GM21737 (cell line): ENCODE measurements around the gene ZNF766.
"Not testable (repeated sequence)": the region's sequence is repeated elsewhere in the genome, so short reads cannot be mapped to it uniquely, and the experiment has no call there.

Experiments
- ATAC-seq: cut with Tn5 transposase; IDR thresholded peaks from one replicate; pipeline ENCODE4 v1.9.1; 2021; ENCODE audit warnings: mild to moderate bottlenecking, moderate library complexity; ENCODE audit not compliant: unreplicated experiment

ZNF766 gene

GRCh38 chr19:52274191-52274590 lies 4.8 kb downstream of the ZNF766 start:
- no peak for ATAC-seq

- ATAC-seq = no peak
Observed at GRCh38 chr19:52275988-52276387, 6.6 kb downstream of the ZNF766 start.

- no peak for ATAC-seq
Observed at GRCh38 chr19:52277471-52277870, 8.1 kb downstream of the ZNF766 start.

GRCh38 chr19:52286256-52286655 lies 16.9 kb downstream of the ZNF766 start:
- ATAC-seq = no peak

DNA sequence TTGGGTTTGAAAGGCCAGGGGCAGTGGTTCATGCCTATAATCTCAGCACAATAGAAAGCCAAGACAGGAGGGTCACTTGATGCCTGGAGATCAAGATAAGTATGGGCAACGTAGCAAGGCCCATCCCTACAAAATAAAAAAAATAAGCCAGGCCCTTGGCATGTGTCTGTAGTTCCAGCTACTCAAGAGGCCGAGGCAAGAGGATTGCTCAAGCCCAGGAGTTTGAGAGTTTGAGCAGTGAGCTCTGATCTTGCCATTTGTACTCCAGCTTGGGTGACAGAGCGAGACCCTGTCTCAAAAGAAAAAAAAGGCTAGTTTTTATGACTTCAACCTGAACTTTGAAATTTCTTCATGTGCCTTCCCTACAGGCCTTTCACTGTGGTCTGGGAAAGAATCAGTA lies 22.4 kb downstream of the ZNF766 start:
- ATAC-seq = no peak

DNA sequence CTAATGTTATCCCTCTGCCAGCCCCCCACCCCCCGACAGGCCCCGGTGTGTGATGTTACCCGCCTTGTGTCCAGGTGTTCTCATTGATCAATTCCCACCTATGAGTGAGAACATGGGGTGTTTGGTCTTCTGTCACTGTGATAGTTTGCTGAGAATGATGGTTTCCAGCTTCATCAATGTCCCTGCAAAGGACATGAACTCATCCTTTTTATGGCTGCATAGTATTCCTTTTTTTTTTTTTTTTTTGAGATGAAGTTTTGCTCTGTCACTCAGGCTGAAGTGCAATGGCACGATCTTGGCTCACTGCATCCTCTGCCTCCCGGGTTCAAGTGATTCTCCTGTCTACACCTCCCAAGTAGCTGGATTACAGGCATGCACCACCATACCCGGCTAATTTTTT lies 23.6 kb downstream of the ZNF766 start:
- ATAC-seq = not testable (repeated sequence)

DNA sequence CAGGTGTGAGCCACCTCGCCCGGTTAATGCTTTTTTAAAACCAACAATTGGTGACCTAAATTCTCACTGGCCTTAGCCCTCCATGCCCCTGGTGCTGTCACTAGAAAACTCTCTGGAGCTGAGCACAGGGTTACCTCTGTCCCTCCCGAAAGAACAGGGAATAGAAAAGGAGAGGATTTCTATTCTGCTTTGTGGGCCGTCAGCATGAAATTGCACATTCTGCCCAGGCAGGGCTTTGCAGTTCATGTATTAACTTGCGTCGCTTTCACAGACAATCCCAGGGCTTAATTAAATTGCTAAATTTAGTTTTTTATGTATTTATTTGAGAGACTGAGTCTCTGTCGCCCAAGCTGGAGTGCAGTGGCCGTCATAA lies 27.0 kb downstream of the ZNF766 start:
- no peak for ATAC-seq

DNA sequence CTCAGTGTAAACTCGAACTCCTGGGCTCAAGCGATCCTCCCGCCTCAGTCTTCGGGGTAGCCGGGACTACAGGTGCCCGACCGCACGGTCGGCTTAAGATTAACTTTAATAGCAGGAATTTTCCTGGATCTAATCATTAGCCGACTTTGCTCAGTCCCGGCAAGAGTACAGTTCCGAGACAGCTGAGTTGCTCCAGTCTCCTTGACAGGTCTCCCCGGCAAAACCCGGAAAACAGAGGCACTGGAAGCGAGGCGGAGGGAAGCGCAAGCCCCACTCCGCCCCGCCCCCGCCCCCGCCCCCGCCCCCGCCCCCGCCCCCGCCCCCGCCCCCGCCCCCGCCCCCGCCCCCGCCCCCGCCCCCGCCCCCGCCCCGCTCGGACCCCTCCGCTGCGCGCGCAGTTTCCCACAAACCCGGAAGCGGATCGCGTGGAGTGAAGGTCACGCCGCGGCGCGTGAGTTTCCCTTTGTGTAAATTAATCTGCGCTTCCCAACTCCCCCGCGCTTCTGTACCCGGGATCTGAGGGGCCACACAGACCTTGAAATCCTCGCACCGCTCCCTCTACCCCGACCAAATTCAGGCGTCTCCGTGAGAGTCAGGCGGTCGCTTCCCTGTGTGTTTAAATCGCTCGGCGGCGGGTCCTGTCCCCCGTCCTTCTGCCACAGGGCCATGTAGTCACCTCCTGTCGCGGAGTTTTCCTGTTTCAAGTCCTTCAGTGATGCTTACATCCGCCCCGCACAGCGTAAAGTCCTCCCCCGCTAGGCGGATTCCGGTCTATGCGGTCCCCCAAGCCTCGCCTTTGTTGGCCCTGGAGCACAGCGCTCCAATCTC lies 27.6 kb downstream of the ZNF766 start, which contains the start of gene ZNF480:
Gene ZNF480, plus strand, starts transcription at position 397 of the 828 bp plus-strand sequence. CDS start 3,244 bp downstream, outside the sequence.
- peak; percentile 57 for ATAC-seq

DNA sequence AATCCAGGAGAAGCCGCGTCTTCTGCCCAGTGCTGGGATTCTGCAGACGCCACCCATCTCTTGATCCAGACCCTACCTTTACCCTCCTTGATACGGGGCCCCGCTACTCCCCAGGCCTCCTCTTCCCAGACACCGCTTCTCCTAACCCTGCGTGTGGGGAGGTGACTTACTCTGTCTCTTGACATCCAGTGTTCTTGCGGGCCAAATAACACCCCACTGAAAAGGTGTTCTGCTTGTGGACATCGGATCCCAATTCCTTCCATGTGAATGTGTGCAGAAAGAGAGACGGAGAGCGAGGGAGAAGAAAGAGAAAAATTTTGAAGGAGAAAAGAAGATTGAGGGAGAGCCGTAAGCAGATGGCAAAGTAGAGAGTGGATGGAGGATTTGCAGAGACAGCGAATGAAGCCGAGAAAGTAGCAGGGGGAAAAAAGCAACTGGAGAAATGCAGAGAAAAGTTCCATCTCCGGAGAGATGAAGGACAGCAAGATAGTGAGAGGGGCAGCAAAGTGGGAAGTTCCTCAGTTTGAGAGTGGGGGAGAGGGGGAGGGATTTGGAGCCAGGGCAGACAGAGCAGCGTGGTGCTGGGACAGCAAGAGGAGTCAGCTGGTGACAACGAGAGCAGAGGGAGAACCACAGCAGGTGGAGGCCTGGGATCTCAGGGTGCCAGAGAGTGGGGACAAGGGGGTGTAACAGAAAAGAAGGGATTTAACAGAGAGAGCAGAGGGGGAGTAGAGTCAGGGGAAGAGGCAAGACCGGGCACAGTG lies 28.4 kb downstream of the ZNF766 start:
- ATAC-seq = peak; percentile 27

- no peak for ATAC-seq
Observed at GRCh38 chr19:52307275-52307674, 37.9 kb downstream of the ZNF766 start.

DNA sequence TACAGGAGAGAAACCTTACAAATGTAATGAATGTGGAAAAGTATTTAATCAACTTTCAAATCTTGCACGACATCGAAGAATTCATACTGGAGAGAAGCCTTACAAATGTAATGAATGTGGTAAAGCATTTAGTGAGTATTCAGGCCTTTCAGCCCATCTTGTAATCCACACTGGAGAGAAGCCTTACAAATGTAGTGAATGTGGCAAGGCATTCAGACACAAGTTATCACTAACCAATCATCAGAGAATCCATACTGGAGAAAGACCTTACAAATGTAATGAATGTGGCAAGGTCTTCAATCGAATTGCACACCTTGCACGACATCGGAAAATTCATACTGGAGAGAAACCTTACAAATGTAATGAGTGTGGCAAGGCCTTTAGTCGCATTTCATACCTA lies 53.0 kb downstream of the ZNF766 start:
- ATAC-seq = no peak

- ATAC-seq = no peak
Observed at GRCh38 chr19:52331757-52332156, 62.4 kb downstream of the ZNF766 start.

DNA sequence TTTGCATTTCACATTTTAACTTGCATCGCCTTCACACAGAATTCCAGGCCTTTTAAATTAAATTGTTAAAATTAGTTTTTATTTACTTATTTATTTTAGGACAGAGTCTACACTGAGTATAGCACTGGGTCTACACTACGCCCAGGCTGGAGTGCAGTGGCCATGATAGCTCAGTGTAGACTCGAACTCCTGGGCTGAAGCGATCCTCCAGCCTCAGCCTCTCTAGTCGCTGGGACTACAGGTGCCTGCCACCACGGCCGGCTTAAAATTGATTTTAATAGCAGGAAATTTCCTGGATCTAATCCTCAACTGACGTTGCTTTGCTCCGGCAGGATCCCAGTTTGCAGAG lies 66.4 kb downstream of the ZNF766 start:
- ATAC-seq = no peak

DNA sequence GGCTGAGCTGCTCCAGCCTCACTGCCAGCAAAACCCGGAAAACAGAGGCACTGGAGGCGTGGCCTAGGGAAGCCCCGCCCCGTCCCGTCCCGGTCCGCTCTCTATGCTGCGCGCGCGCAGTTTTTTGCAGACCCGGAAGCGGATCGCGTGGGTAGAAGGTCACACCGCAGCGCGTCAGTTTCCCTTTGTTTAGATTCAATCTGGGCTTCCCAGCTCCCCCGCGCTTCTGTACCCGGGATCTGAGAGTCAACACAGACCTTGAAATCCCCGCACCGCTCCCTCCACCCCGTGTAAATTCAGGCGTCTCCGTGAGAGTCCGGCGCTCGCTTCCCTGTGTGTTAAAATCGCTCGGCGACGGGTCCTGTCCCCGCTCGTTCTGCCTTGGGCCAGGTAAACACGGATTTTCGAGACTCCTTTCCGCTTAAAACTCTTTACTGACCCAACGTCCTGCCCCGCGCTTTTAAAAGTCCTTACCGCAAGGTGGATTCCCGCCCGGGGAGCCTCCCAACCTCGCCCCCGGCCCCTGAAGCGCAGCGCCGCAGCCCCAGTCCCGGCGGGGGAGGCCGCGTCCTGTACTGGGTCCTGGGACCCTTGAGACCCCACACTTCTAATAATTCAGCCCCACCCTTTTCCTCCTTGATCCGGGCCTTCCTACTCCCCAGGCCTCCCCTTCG lies 66.9 kb downstream of the ZNF766 start, which contains the start of gene ZNF610:
Gene ZNF610, plus strand, starts transcription at position 127 of the 674 bp plus-strand sequence. CDS start 12,930 bp downstream, outside the sequence.
- peak; percentile 88 for ATAC-seq

DNA sequence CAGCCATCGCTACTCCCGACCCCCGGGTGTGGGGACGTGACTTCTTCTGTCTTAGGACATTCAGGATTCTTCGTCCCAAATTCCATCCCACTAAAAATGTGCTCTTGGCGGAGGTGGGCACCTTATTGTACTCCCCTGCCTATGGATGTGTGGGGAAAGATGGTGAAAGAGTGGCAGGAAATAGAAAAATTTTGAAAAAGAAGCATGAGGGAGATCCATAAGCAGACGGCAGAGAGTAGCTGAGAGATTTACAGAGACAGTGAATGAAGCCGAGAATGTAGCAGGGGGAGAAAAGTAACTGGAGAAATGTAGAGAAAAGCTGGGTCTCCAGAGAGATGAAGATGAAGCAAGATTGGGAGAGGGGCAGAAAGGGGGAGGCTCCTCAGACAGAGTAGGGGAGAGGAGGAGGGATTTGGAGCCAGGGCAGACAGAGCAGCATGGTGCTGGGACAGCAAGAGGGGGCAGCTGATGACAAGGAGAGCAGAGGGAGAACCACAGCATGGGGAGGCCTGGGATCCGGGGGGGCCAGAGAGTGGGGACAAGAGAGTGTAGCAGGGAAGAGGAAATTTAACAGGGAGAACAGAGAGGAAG lies 67.5 kb downstream of the ZNF766 start:
- ATAC-seq = no peak

GRCh38 chr19:52339022-52339421 lies 69.6 kb downstream of the ZNF766 start:
- not testable (repeated sequence) for ATAC-seq

DNA sequence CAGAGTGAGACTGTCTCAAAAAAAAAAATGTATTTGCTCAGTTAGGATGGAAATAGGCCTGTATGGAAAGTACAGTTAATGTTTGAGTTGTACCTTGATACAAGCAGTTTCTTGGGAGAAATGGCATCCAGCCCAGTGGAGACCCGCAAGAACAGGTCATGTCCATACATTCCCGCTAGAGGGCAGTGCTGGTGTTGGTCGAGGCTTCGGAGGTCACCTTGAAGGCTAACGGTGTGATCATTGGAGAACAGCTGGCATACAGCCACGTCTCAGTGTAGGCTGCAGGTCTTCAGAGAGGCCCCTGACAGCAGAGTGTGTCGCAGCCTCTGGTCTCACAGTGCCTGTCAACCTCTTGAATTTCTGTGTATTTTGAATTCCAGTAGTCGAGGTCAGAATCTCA lies 74.2 kb downstream of the ZNF766 start:
- no peak for ATAC-seq

- no peak for ATAC-seq
Observed at GRCh38 chr19:52345162-52345561, 75.8 kb downstream of the ZNF766 start.
